Nephron progenitor cell (in vitro differentiated cells): Measurements from ENCODE around the gene AMPD3.
A peak's percentile ranks its signal among the peaks of the same experiment; 100 is the strongest.

ENCODE experiments used
- DNase-seq: peaks from one replicate; pipeline ENCODE4 v3.0.0; 2021
- H3K27ac Mint-ChIP-seq: 2 replicates; pipeline ENCODE4 v1.8.0; 2021; ENCODE audit warnings: mild to moderate bottlenecking, moderate library complexity, mixed read lengths
- H3K27me3 Mint-ChIP-seq: 2 replicates; pipeline ENCODE4 v1.8.0; 2021; ENCODE audit warnings: mild to moderate bottlenecking, low read depth, mixed read lengths; ENCODE audit not compliant: poor library complexity
- H3K36me3 Mint-ChIP-seq: 2 replicates; pipeline ENCODE4 v1.8.0; 2021; ENCODE audit warnings: low read depth, mixed read lengths
- H3K4me1 Mint-ChIP-seq: 2 replicates; pipeline ENCODE4 v1.8.0; 2021; ENCODE audit warnings: mixed read lengths
- H3K4me3 Mint-ChIP-seq: 2 replicates; pipeline ENCODE4 v1.8.0; 2021; ENCODE audit warnings: mild to moderate bottlenecking, moderate library complexity, mixed read lengths
- H3K9me3 Mint-ChIP-seq: 2 replicates; pipeline ENCODE4 v1.8.0; 2021; ENCODE audit warnings: mild to moderate bottlenecking, moderate library complexity, mixed read lengths
- TF ChIP-seq, protein P1 (sequence below): fragments of 200-600 bp; sonication (generic); IDR thresholded peaks from 2 replicates; pipeline ENCODE4 v1.5.0; 2021; ENCODE audit warnings: antibody characterized with exemption

Gene AMPD3

DNA sequence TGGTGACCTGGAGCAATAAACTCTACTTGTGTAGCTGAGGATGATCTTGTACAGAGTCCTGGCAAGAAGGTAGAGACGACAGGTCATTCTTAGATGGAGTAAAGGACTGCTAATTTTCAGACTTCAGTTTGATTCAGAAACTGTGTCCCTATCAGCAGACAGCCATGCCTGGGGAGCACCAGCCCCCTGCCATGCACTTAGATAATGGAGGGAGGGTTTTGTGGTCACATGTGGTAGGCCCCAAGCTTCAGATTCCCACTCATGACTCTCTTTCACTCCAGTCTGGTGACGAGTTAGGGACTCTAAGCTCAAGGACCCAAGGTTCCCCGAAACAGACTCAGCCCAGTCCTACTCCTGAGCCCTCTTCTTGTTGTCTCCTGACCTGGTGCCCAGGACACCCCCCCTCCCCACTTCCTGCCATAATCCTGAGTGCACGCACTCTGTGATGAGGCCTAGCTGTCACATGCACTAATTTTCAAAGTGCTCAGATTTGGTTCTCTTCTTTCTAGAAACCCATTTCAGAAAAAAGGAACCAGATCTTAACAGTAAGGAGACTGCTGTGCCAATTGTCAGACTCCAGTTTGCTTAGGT lies 10.2 kb upstream of the AMPD3 start:
- peaks cover 18% of the 10 kb centered on the region for H3K4me1 Mint-ChIP-seq
- H3K27me3 Mint-ChIP-seq = peaks cover 30% of the 10 kb centered on the region
- no peak overlapping the region for H3K27ac Mint-ChIP-seq
- H3K9me3 Mint-ChIP-seq = no peaks in the 10 kb centered on the region
- no peak for DNase-seq
- no peak overlapping the region for H3K4me3 Mint-ChIP-seq
- no peaks in the 10 kb centered on the region for H3K36me3 Mint-ChIP-seq
- TF ChIP-seq, protein P1, sequence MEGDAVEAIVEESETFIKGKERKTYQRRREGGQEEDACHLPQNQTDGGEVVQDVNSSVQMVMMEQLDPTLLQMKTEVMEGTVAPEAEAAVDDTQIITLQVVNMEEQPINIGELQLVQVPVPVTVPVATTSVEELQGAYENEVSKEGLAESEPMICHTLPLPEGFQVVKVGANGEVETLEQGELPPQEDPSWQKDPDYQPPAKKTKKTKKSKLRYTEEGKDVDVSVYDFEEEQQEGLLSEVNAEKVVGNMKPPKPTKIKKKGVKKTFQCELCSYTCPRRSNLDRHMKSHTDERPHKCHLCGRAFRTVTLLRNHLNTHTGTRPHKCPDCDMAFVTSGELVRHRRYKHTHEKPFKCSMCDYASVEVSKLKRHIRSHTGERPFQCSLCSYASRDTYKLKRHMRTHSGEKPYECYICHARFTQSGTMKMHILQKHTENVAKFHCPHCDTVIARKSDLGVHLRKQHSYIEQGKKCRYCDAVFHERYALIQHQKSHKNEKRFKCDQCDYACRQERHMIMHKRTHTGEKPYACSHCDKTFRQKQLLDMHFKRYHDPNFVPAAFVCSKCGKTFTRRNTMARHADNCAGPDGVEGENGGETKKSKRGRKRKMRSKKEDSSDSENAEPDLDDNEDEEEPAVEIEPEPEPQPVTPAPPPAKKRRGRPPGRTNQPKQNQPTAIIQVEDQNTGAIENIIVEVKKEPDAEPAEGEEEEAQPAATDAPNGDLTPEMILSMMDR = no peak

DNA sequence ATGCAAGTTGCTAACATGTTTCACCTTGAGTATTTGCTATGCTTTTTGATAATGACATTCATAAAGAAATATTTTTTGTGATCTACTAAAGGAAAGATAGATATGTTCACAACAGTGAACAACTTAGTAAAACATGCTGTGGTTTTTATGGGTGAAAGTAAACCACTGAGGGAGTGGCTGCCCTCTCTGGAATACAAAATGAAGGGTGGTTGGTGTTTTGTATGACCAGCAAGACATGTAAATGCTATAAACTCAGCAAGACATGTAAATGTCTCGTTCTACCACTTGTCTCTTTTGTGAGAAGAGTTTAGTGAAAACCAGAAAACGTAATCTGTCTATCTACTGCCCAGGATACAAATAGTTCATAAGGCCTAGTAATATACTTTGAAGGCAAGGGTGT lies 7.6 kb upstream of the AMPD3 start:
- no peaks in the 10 kb centered on the region for H3K36me3 Mint-ChIP-seq
- no peak overlapping the region for H3K27ac Mint-ChIP-seq
- H3K27me3 Mint-ChIP-seq = peaks cover 46% of the 10 kb centered on the region
- H3K9me3 Mint-ChIP-seq = no peaks in the 10 kb centered on the region
- peaks cover 12% of the 10 kb centered on the region for H3K4me1 Mint-ChIP-seq
- H3K4me3 Mint-ChIP-seq = no peak overlapping the region
- no peak for DNase-seq
- TF ChIP-seq, protein P1 = no peak

DNA sequence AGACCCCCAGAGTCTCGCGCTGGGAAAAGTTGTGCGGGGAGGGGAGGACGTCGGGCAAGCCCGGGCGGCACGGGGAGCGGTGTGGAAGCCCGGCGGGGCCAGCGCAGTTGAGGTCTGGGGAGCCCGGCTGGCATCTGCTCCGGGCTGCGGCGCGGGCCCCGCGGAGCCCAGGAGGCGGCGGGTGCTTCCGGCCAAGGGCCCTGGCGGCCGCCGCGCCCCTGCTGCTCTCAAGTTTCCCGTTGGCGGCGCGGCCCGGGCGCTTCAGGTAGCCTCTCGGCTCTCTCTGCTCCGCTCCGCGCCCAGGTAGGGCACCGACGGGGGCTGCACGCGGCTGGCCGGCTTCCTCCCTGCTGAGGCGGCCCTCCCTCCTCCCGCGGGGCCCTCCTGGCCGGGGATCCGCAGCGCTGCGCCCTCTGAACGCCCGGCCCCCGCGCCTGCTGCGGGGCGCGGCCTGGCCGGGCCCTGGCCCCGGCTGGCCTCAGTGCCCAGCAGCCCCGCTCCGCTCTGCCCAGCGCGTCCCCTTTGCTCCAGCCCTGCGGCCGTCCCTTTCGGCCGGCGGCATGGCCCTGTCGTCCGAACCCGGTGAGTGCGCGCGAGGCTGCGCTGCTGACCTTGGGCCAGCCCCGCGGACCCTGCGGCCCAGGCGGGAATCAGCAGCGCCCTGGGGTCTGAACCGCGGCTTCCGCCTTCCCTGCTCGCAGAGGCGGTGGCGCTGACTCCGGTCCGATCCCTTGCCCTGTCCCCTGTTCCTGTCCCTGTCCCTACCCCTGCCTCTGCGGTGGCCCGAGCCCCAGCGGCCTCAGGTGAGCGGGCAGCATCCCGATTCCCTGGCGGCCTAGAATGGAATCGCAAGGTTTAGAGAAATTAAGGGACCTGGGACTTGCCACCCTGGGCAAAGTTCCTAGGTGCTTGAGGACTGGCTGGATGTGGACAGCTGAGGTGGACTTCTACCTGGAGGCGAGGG lies 4.3 kb upstream of the AMPD3 start:
- Mint-ChIP-seq H3K4me3 (peak overlapping the region; percentile 82), H3K36me3 (no peaks in the 10 kb centered on the region), H3K9me3 (no peaks in the 10 kb centered on the region), H3K27me3 (peaks cover 56% of the 10 kb centered on the region), H3K27ac (no peak overlapping the region), H3K4me1 (peaks cover 35% of the 10 kb centered on the region)
- TF ChIP-seq, protein P1 = peak; percentile 56
- DNase-seq = peak; percentile 65

DNA sequence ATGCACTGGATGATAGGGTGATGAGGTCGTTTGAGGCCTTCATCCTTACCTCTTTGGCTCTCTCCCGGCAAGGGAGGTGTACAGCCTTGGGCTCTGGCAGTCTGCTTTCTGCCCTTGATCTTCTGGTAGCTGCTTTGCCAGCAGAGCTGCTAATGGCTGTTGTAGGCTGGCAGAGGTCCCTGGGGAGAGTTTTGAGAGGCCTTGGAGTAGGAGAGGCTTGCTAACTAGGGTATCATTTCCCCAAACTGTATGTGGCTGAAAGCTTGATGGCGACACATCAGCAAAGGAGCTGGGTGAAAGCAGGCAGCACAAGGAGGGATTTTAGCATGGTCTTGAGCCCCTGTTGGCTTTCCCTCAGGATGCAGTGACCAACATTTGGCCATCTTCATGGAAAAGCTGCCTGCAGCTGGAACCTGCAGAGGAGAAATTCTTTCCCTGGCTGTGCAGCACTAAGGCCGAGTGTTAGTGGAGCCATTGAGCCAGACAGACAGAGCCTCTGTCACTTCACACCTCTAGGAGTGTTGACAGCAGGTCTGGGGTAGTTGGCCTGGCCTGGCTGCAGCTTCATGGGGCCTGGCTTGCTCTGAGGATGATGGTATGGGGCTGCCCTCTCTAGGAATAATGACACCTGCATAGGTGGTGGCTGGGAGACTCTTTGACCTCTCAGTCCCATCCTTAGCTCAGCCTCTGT lies 3.5 kb upstream of the AMPD3 start:
- no peaks in the 10 kb centered on the region for H3K9me3 Mint-ChIP-seq
- H3K4me3 Mint-ChIP-seq = peak overlapping the region; percentile 80
- no peak overlapping the region for H3K27ac Mint-ChIP-seq

DNA sequence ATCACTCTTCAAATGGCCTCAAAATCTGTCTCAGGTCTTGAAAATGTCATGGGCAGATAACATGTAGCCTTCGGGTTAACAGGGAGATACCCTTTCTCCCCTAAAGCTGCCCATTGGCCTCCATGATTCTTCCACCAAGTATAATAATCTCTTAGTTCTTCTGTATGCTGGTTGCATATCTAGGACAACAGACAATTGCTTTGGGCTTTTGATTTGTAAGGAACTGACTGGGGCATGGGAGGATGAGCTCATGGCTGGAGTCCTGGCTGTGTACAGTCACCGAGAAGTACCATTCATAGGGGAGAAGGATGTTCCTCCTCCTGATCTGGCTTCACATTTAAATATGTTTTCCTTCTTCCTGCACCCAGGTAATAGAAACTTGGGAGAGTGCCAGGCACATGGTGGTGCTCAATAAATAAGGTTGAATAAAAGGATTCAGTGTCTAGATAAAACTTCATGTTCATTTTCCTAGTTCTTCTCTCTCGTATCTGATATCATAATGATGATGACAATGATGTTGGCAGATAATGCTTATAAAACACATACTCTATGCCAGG lies 2.8 kb upstream of the AMPD3 start:
- no peaks in the 10 kb centered on the region for H3K9me3 Mint-ChIP-seq
- no peaks in the 10 kb centered on the region for H3K36me3 Mint-ChIP-seq
- peak overlapping the region; percentile 80 for H3K4me3 Mint-ChIP-seq
- no peak for DNase-seq
- H3K4me1 Mint-ChIP-seq = peaks cover 51% of the 10 kb centered on the region
- no peak overlapping the region for H3K27ac Mint-ChIP-seq
- peaks cover 47% of the 10 kb centered on the region for H3K27me3 Mint-ChIP-seq
- TF ChIP-seq, protein P1 = no peak

More for the DNA sequence above, 3.5 kb upstream of the AMPD3 start:
- peaks cover 44% of the 10 kb centered on the region for H3K4me1 Mint-ChIP-seq
- no peaks in the 10 kb centered on the region for H3K36me3 Mint-ChIP-seq
- TF ChIP-seq, protein P1 = no peak
- DNase-seq = no peak
- H3K27me3 Mint-ChIP-seq = peaks cover 53% of the 10 kb centered on the region
